Muscle of back (tissue), 11 donors: ENCODE data around the gene UFSP2. TPM values are rescaled to one million over a fixed set of nuclear protein-coding genes. Genes with fewer than 3 reads are reported as not detected.
A peak's percentile ranks its signal among the peaks of the same experiment; 100 is the strongest.

Experiments
- DNase-seq, 3 donors: peaks; one replicate each; pipeline versions ENCODE4 v3.0.0 to v3.0.0-alpha.2; 2013
- polyA plus RNA-seq, 10 donors: library from polyadenylated mRNA; unstranded; fragments of 120-200 nt; gene quantifications; one replicate each; pipeline ENCODE4 v1.2.1, GENCODE V29; 2013; ENCODE audit not compliant: insufficient read length in 10 of 10

UFSP2 gene
- polyA plus RNA-seq, 10 donors, result 41.7 to 62.4 (median 49.5) TPM

DNA sequence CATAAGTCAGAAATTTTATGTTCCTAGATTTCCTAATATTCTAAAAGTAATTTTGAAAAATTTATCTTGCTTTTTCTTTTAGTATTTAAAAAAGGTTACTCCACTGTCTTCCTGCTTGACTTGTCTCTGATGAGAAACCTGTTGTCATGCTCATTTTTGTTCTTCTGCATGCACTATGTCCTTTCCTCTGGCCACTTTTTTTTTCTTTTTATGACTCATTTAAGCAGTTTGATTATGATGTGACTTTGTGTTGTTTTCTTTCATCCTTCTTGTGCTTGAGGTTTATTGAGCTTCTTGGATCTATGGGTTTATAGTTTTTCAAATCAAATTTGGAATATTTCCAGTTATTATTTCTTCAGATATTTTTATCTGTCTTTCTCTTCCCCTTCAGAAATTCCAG lies 12.0 kb upstream of the UFSP2 start:
- no peak for DNase-seq

DNA sequence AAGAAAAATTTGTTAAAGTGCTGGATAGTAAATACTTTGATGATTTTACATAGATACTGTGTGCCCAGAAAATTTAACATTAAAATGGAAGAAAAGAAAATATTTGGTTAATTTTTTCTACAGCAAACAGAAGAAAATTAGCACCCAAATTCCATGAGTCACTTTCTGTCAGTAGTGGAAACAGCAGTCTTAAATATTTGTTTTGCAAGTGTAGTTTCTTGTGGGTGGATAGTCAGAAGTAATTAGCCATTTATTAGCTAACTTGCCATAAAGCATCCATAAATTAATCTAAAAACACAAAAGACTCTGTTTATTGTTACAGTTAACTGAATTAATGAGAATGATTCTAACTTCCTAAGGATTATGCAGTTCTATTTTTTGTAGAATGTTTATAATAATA lies 9.7 kb upstream of the UFSP2 start:
- no peak for DNase-seq

DNA sequence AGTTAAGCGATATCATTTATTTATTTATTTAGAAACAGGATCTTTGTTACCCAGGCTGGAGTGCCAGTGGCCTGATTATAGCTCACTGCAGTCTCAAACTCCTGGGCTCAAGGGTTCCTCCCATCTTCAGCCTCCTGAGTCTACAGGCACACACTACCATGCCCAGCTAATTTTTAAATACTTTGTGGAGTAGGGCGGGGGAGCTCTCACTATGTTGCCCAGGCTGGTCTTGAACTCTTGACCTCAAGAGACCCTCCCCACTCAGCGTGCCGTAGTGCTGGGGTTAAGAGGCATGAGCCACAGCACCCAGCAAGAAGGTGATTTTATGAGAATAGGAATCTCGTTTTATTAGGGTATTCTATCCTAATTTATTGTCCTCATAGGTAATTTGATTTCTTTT lies 3.9 kb upstream of the UFSP2 start:
- DNase-seq, result no peak

DNA sequence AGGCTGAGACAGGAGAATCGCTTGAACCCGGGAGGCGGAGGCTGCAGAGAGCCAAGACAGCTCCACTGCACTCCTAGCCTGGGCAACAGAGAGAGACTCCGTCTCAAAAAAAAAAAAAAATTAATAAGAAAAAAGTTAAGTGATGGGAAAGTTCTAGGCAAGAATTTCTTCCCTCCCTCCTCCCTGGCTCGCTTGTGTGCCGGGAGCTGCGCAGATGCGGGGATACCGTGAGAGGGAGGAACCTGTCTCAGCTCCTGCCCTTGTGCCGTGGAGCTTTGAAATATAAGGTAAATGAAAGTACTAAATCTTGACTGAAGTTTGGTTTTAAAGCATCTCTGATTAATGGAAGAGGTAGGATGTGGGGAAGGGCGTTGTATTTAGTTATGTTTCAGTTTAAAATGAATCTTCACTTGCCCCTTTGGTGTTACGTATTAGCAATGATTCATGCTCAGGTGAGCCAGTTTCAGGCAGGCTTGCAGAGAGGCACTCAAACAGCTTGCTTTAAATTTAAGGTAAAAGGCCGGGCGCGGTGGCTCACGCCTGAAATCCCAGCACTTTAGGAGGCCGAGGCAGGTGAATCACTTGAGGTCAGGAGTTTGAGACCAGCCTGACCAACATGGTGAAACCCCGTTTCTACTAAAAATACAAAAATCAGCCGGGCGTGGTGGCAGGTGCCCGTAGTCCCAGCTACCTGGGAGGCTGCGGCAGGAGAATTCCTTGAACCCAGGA lies 1.4 kb upstream of the UFSP2 start:
- peak in 1 of 3 donors; percentile 22 for DNase-seq

DNA sequence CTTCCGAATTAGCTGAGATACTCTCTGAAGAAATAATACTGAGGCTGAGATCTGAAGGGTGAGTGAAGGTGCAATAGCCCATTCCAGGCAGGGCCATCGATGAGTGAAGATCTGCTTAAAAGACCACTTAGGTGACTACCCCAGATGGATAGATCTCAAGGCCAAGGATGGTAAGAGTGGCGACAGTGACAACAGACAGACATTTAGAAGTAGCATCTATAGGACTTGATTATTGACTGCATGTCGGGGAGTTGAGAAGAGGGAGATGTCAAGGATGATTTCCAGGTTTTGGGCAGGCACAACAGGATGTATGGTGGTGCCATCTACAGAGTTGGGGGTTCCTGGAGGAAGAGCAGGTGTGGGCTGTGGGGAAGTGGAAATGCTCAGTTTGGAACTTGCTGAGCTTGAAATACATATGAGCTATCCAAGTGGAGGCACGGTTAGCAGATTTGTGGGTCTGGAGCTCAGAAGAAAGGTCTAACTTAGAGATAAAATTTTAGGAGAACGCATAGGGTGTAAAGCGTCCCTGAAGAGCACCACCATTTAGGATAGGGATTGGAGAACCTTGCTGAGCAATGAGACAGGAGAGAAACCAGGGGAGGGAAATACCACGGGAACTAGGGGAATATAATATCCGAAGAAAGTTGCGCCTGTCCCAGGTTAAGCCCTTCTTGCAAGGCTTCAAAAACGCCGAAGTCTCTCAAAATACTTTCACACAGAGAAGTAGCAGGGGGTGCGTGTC lies 688 bp downstream of the UFSP2 start:
- peak in 1 of 3 donors; percentile 12 for DNase-seq

DNA sequence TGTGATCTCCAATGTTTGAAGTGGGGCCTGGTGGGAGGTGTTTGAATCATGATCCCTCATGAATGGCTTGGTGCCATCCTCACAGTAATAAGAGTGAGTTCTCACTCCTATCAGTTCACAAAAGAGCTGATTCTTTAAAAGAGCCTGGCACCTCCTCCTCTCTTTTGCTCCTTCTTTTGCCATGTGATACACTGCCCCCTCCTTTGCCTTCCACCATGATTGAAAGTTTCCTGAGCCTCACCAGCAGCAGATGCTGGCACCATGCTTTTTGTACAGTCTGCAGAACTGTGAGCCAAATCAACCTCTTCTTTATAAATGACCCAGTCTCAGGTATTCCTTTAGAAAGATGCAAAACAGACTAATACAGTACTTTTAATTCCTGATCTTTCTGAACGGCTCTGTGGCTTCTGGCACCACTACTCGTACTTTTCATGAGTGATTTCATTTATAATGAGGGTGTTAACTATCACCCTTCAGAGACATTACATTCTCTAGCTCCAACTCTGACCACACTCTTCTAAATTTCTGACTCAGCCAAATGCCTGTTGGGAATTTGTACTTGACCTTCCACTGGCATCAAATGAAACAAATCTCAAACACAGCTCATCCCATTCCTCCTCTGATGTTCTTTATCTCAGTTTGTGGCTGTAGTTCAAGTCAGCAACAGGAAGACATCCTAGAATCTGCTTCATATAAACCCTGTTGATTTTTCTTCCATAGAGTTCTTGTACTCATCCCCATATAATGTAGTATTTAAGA lies 4.2 kb downstream of the UFSP2 start:
- peak in 1 of 3 donors; percentile 28 for DNase-seq

DNA sequence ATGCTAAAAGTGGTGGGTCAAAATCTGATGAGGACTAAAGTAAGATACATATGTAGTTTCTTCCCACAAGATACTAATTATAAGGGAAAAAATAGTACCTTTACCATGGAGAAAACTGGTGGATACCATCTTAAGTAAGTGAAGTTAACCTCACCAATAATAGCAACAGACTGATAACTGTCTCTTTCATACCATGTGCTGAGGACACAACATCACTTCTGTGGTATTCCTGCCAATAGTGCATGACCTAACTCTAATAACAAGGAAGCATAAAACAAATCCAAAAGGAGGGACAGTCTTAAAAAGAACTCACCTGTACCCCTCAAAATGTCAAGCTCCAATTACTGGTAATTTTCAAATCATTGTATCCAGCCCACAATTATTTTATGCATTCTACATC lies 8.8 kb downstream of the UFSP2 start:
- DNase-seq, result no peak

DNA sequence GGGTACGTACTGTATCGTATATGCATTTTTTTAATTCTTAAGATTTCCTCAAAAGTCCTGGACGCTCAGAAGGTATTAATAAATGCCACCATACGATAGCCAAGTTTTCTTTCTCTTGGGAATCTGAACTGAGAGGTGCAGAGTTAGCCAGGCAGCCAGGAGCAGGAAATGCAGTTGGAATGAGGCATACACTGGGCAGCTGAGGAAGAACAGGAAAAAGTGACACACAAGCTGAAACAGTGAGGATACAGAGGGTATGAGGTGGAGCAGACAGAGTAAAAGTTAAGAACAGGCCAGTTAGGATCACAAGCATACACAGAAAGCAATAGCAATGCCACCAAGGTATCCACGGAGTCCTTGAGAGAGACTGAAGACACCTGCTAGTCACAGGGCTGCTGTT lies 13.4 kb downstream of the UFSP2 start:
- DNase-seq, result no peak

DNA sequence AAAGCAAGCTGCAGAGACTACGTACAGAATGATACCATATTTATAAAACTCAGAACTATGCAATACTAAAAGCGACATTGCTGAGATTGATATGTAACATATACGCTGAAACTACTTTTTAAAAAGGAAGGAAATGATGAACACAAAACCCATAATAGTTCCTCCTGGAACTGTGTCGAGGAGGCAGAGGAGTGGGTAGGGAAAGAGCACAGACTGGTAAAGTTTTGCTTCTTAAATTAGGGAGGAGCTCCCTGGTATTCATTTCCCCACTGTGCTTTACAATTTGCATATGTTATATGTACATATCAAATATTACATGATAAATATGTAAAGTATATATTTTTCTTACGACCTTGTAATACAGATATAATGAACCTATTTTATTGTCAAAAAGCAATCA lies 13.9 kb downstream of the UFSP2 start:
- DNase-seq, result no peak

DNA sequence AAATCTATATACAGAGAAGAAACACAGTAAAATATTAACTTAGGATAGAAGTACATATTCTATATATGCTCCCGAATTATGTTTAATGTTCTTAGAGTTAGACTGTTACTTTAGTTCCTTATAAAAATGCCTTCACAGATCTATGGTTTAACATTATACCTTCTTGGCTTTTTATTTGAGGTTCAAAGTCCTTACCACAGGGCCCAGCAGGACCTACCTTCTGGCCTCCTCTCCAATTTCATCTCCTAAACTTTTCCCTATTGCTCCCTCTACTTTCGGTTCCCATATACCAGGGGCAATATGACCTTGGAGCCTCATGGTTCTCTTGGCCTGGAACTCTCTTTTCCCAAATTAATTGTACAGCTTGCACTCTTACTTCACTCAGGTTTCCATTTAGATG lies 17.3 kb downstream of the UFSP2 start:
- DNase-seq, result no peak

DNA sequence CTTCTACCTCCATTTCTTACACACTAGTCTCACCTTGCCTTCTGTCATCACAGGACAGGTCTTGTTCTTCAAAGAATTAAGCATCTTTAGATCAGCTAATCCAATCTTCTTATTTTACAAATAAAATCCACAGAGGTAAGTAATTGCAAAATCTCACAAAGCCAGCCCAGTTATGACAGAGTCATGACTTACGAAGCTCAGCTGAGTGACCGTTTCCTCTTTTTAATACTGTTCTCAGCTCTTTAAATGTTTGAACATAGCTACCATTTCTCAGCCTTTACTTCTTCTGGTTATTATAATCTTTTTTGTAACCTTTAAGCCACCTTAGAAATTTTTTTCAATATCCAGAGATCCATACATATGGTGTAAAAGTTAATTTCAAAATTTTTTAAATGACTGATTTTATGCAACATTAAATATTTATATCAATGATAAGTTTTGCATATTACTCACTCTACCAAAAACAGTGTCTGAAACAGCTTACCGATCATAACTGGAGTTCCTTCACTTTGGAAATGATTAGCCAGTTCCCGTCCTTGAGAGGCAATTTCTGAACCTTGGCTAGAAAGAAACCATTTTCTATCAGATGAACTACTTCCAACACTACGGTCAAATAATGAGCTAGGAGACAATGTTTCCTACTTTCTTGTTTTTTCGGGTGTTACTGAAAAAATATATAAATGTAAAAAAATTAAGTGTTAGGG lies 20.3 kb downstream of the UFSP2 start:
- DNase-seq, result no peak

DNA sequence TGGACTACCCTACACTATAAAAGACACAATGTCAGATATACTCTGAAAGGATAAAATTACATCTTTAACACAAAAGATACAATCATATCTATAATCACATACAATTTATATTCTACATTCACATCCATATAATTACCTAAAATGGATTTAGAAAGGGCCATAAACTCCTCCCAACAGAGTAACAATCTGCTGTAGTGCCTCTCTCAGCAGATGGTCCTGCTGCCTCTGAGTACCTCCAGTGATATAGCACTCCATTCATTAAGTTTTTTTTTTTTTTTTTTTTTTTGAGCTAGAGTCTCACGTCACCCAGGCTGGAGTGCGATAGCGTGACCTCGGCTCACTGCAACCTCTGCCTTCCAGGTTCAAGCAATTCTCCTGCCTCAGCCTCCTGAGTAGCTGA lies 21.7 kb downstream of the UFSP2 start:
- DNase-seq, result no peak

DNA sequence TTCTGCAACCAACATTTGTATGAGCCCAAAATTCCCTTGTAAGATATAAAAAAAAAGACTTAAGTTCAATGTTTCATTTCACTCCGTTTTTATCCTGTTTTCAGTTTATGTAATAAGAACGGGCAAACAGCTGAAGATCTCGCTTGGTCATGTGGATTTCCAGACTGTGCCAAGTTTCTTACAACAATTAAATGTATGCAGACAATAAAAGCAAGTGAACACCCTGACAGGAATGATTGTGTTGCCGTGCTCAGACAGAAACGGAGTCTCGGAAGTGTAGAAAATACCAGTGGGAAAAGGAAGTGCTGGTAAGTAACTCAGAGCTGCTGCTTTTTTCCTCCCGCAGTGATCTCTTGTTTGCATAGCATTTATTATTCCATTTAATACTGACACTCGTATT lies 26.3 kb downstream of the UFSP2 start:
- no peak for DNase-seq

DNA sequence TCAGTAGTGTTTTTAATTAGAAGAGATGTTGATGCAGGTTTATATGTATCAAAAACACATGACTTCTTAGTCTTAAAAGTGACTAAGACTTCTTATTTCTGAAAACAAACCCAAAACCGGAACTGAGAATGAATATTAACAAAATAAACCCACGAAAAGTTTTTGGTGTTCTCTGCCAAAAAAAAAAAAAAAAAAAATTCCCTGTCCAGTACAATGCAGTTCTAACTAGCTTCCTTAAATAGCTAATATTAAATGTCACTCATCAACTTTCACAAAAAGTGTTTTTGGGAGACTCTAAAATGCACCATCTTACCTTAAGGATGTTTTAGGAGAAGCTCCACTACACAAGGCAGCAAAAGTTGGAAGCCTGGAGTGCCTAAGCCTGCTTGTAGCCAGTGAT lies 27.1 kb downstream of the UFSP2 start:
- no peak for DNase-seq

DNA sequence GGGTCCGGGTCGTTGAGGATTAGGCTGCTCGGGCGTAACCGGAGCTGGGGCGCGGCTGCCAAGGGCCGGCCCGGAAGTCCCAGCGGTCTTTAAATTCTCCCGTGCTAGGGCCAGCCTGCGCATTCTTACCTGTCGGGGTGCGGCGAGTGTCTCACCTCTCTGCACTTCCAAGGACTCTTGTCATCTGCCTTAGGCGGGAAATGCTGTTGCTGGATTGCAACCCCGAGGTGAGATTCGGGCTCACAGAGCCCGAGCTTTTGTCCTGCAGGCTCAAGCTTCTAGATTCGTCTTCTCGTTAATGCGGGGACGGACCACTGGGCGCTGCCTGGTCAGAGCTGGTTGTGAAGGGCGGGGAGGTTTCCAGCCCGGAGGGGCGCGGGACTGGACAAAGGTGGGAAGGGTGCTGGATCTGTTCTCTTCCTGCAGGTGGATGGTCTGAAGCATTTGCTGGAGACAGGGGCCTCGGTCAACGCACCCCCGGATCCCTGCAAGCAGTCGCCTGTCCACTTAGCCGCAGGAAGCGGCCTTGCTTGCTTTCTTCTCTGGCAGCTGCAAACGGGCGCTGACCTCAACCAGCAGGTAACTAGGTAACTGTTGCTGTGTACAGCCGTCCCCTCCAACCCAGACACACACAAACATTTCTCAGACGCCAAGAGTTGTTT lies 28.9 kb downstream of the UFSP2 start, which contains the start of gene ANKRD37:
Gene ANKRD37, plus strand, starts transcription at position 118 of the 662 bp plus-strand sequence. Its CDS starts 83 bp downstream, at position 201.
- DNase-seq, result peak; percentile 51 to 80 (median 55)

DNA sequence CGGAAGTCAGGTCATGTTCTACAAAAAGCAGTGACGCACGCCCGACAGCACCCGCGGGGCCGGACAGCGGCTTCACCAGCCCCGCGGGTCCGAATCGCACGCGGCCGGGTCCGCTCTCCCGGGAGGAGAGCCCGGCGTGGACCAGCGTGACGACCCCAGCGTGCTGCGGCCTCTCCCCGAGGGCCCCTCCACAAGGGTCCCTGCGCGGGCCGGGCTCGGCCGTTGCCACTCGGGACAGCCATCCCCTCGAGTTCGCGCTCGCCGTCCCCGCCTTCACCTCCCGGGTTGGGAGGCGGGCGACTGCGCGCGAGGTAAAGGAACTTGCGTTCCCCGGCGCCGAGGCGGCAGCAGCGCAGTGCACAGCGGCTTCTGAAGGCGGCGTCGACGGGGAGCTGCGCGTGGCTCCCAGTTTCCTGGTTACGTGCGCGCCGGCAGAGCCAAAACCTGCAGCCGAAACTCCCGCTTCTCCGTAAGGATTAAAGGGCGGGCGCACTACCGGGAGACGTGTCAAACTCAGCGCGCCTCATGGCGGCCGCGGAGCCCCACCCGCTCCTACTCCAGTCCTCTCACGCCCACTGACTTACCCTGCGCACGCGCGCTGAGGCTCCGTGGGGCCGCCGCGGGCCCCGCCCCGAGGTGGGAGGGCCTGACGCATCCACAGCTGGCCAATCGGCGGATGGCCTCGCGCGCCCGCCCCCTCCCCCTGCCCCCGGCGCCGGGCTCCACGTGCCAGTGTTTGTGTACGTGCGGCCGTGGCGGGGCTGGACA lies 29.6 kb downstream of the UFSP2 start:
- DNase-seq, result peak; percentile 98 to 99 (median 99)

DNA sequence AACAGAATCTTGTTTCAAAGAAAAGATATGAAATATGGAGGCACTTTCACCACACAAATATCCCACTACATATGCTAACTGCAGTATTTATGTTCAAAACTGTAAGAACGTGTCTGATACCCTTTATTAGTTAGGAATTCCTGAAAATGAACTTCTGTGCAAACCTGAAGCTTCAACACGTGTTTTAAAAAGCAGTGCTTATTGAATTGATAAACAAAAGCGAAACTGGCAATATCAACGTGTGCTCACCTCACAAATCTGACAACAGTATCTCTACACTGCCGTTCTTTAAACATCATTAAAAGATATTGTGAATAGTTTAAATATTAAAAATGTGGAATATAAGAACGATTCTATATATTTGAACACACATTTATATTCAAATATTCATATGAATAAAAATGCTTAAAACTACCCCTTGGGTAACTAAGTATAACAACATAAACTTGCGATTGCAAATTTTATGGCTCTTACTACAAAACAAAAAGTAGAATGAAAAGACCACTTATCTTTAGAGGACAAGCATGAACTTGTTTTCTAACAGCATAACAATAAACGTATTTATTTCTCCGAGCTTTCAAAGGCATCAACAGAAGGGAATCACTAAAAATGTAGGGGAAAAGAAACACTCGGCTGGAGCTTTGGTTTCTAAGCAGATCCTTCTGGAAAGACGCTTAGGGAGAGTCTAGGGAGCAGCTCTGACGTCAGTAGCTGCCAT lies 30.4 kb downstream of the UFSP2 start, which contains the start of gene LRP2BP:
Gene LRP2BP, minus strand, starts transcription at position 687 of the 718 bp plus-strand sequence. CDS start 17,738 bp downstream, outside the sequence.
- DNase-seq, result peak; percentile 71 to 94 (median 93)

DNA sequence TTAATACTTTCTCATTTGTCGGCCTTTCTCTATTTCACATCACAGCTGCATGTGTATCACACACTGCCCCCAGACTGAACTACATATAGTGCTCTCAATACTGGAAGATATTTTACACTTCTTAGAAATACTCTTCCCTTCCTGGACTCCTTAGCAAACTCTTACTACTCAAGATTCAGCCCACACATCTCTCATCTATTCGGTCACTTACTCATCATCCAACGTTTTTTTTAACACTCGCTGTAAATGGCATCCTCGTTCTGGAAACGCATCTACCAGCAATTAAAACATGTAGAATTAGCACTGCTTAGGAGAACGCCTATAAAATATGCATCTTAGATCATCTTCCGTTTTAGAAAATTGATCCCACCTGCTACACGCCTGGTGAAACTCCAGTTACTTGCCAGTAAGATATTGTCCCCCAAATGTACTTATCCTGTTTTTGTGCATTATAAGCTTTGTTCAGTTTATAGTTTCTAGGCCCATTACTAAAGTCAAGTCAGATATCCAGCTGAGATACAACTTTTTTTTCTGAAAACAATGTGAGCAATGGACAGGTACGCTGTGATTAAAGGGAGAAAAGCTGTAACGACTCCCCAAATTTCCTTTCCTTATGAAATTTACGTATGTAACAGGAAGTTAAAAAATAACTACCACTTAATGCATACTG lies 31.1 kb downstream of the UFSP2 start:
- DNase-seq, result peak; percentile 21 to 62 (median 30)

DNA sequence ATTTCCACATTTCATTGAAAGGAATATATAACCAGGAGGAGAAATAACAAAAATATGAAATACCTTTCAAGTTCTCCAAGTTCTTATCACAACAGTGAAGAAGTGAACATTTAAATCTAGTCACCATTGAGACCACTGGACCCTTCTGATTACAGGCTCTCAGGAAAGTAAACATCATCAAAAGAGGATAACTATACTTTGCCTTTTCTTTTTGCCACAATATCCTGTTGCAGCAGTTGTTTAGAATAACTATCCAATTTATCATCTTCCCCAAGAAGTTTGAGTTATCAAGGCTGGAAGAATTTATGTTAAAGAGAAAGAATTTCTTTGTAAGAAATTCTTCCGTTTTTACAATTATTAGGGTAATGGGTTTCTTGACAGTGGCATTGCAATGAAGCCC lies 33.6 kb downstream of the UFSP2 start:
- no peak for DNase-seq
